Embryonic facial prominence (tissue), 1 donor: ENCODE measurements around the gene IGSF21.

Source experiments
- DNase-seq: peaks from one replicate; pipeline ENCODE4 v3.0.0-alpha.2; 2016; ENCODE audit errors: extremely low spot score

IGSF21 gene

GRCh38 chr1:18178111-18178510, 70.5 kb downstream of the IGSF21 start:
- no peak for DNase-seq

- no peak for DNase-seq
Measured at GRCh38 chr1:18179009-18179408, 71.4 kb downstream of the IGSF21 start.

GRCh38 chr1:18182398-18183160, 75.0 kb downstream of the IGSF21 start:
- DNase-seq: no peak

- DNase-seq: no peak
Measured at GRCh38 chr1:18183533-18183932, 75.9 kb downstream of the IGSF21 start.

- DNase-seq: no peak
Measured at GRCh38 chr1:18187054-18187453, 79.5 kb downstream of the IGSF21 start.

- no peak for DNase-seq
Measured at GRCh38 chr1:18188820-18189517, 81.4 kb downstream of the IGSF21 start.

- no peak for DNase-seq
Measured at GRCh38 chr1:18190598-18190997, 83.0 kb downstream of the IGSF21 start.

- DNase-seq: no peak
Measured at GRCh38 chr1:18191037-18191436, 83.4 kb downstream of the IGSF21 start.

- DNase-seq: no peak
Measured at GRCh38 chr1:18191481-18192155, 84.0 kb downstream of the IGSF21 start.

- no peak for DNase-seq
Measured at GRCh38 chr1:18192182-18192581, 84.6 kb downstream of the IGSF21 start.

- DNase-seq: no peak
Measured at GRCh38 chr1:18192974-18193373, 85.4 kb downstream of the IGSF21 start.

- no peak for DNase-seq
Measured at GRCh38 chr1:18197299-18197698, 89.7 kb downstream of the IGSF21 start.

GRCh38 chr1:18198260-18198659, 90.7 kb downstream of the IGSF21 start:
- DNase-seq: no peak

- DNase-seq: no peak
Measured at GRCh38 chr1:18199462-18199861, 91.9 kb downstream of the IGSF21 start.

GRCh38 chr1:18200136-18200717, 92.6 kb downstream of the IGSF21 start:
- no peak for DNase-seq

GRCh38 chr1:18200918-18201317, 93.3 kb downstream of the IGSF21 start:
- no peak for DNase-seq

GRCh38 chr1:18201997-18202719, 94.6 kb downstream of the IGSF21 start:
- no peak for DNase-seq

GRCh38 chr1:18203645-18204044, 96.0 kb downstream of the IGSF21 start:
- DNase-seq: no peak

- no peak for DNase-seq
Measured at GRCh38 chr1:18204575-18204974, 97.0 kb downstream of the IGSF21 start.

GRCh38 chr1:18205319-18205718, 97.7 kb downstream of the IGSF21 start:
- DNase-seq: no peak

- DNase-seq: no peak
Measured at GRCh38 chr1:18211764-18212163, 104.2 kb downstream of the IGSF21 start.
